ENCODE data around the gene PALD1.

The PALD1 gene

GRCh38 chr10:70504521-70505358, 26.2 kb downstream of the PALD1 start:
- in situ Hi-C loops (cut with MboI; ENCODE audit: low sequenced_read_pairs): no loop called here

- in situ Hi-C loops (cut with MboI; ENCODE audit: low sequenced_read_pairs): no loop called here
Measured at GRCh38 chr10:70505908-70506307, 27.3 kb downstream of the PALD1 start.

- in situ Hi-C loops (cut with MboI; ENCODE audit: low sequenced_read_pairs): no loop called here
Measured at GRCh38 chr10:70507966-70508365, 29.4 kb downstream of the PALD1 start.

- in situ Hi-C loops (cut with MboI; ENCODE audit: low sequenced_read_pairs): no loop called here
Measured at GRCh38 chr10:70508912-70509756, 30.6 kb downstream of the PALD1 start.

GRCh38 chr10:70509757-70510147, 31.2 kb downstream of the PALD1 start:
- in situ Hi-C loops (cut with MboI; ENCODE audit: low sequenced_read_pairs): no loop called here

- in situ Hi-C loops (cut with MboI; ENCODE audit: low sequenced_read_pairs): no loop called here
Measured at GRCh38 chr10:70510453-70510852, 31.9 kb downstream of the PALD1 start.

- in situ Hi-C loops (cut with MboI; ENCODE audit: low sequenced_read_pairs): no loop called here
Measured at GRCh38 chr10:70510904-70511303, 32.3 kb downstream of the PALD1 start.

GRCh38 chr10:70512149-70512639, 33.6 kb downstream of the PALD1 start:
- in situ Hi-C loops (cut with MboI; ENCODE audit: low sequenced_read_pairs): no loop called here

GRCh38 chr10:70513848-70514309, 35.3 kb downstream of the PALD1 start:
- in situ Hi-C loops (cut with MboI; ENCODE audit: low sequenced_read_pairs): no loop called here

- in situ Hi-C loops (cut with MboI; ENCODE audit: low sequenced_read_pairs): no loop called here
Measured at GRCh38 chr10:70514591-70514990, 36.0 kb downstream of the PALD1 start.

- in situ Hi-C loops (cut with MboI; ENCODE audit: low sequenced_read_pairs): no loop called here
Measured at GRCh38 chr10:70515035-70515667, 36.6 kb downstream of the PALD1 start.

GRCh38 chr10:70518695-70519094, 40.1 kb downstream of the PALD1 start:
- in situ Hi-C loops (cut with MboI; ENCODE audit: low sequenced_read_pairs): no loop called here

- in situ Hi-C loops (cut with MboI; ENCODE audit: low sequenced_read_pairs): no loop called here
Measured at GRCh38 chr10:70523057-70523456, 44.5 kb downstream of the PALD1 start.

- in situ Hi-C loops (cut with MboI; ENCODE audit: low sequenced_read_pairs): no loop called here
Measured at GRCh38 chr10:70523549-70523948, 45.0 kb downstream of the PALD1 start.

GRCh38 chr10:70528314-70528713, 49.7 kb downstream of the PALD1 start:
- in situ Hi-C loops (cut with MboI; ENCODE audit: low sequenced_read_pairs): no loop called here

GRCh38 chr10:70528741-70529362, 50.3 kb downstream of the PALD1 start:
- in situ Hi-C loops (cut with MboI; ENCODE audit: low sequenced_read_pairs): no loop called here

GRCh38 chr10:70529848-70530247, 51.3 kb downstream of the PALD1 start:
- in situ Hi-C loops (cut with MboI; ENCODE audit: low sequenced_read_pairs): no loop called here

GRCh38 chr10:70530315-70530714, 51.7 kb downstream of the PALD1 start:
- in situ Hi-C loops (cut with MboI; ENCODE audit: low sequenced_read_pairs): no loop called here

- in situ Hi-C loops (cut with MboI; ENCODE audit: low sequenced_read_pairs): no loop called here
Measured at GRCh38 chr10:70532554-70533188, 54.1 kb downstream of the PALD1 start.

- in situ Hi-C loops (cut with MboI; ENCODE audit: low sequenced_read_pairs): no loop called here
Measured at GRCh38 chr10:70533189-70533558, 54.6 kb downstream of the PALD1 start.
